K562 (cell line): ENCODE results near the gene ARRDC5. TPM values are rescaled to one million over a fixed set of nuclear protein-coding genes. Genes with fewer than 3 reads are reported as not detected.

Experiments
- CEBPB ChIP-seq: fragments of 450-650 bp; IDR thresholded peaks from 2 replicates; pipeline ENCODE4 v1.6.1; 2016; ENCODE audit warnings: missing genetic modification characterization, missing compliant biosample characterization
- ELF2 ChIP-seq: fragments of 250-450 bp; sonication (Bioruptor Pico); IDR thresholded peaks from 2 replicates; pipeline ENCODE4 v1.5.0; 2021; ENCODE audit warnings: mild to moderate bottlenecking
- FOXJ3 ChIP-seq: sonication (generic); formaldehyde crosslinking; IDR thresholded peaks from 2 replicates; pipeline ENCODE4 v1.4.0; 2020; ENCODE audit warnings: mild to moderate bottlenecking, missing genetic modification reagents
- KDM4B ChIP-seq, 2 experiments: fragments of 450-650 bp in 1 of 2; sonication (generic) in 1 of 2; IDR thresholded peaks; 2 replicates each; pipeline ENCODE4 v1.6.1; 2016 to 2017; ENCODE audit warnings: borderline replicate concordance in 2 of 2, antibody characterized with exemption in 1 of 2, low read depth in 1 of 2, mild to moderate bottlenecking in 1 of 2
- MAFK ChIP-seq: IDR thresholded peaks from 2 replicates; pipeline ENCODE4 v1.6.1; 2011; ENCODE audit warnings: low read length, improper control_type of control experiment
- PHB2 ChIP-seq: fragments of 450-650 bp; IDR thresholded peaks from 2 replicates; pipeline ENCODE4 v1.6.1; 2017; ENCODE audit warnings: low read depth
- PHF20 ChIP-seq: fragments of 450-650 bp; IDR thresholded peaks from 2 replicates; pipeline ENCODE4 v1.6.1; 2018; ENCODE audit not compliant: partially characterized antibody
- SAFB2 ChIP-seq: fragments of 200-400 bp; formaldehyde crosslinking; IDR thresholded peaks from 2 replicates; pipeline ENCODE4 v1.6.1; 2018; ENCODE audit warnings: borderline replicate concordance, low read length, low read depth, moderate library complexity; ENCODE audit not compliant: severe bottlenecking
- SETDB1 ChIP-seq: IDR thresholded peaks from one replicate; pipeline ENCODE4 v1.6.1; 2012; ENCODE audit warnings: low read length, control low read depth, inconsistent platforms
- SIRT6 ChIP-seq: IDR thresholded peaks from one replicate; pipeline ENCODE4 v1.6.1; 2012; ENCODE audit warnings: low read depth, mild to moderate bottlenecking, control low read depth, inconsistent platforms, low read length, moderate library complexity
- SUPT5H ChIP-seq: fragments of 450-650 bp; IDR thresholded peaks from 2 replicates; pipeline ENCODE4 v1.6.1; 2016
- TOE1 ChIP-seq, 2 experiments: fragments of 450-650 bp in 1 of 2; sonication (generic) in 1 of 2; formaldehyde crosslinking in 1 of 2; IDR thresholded peaks; 2 replicates each; pipeline versions ENCODE4 v1.7.1 to v1.8.0; 2016 to 2022; ENCODE audit warnings: borderline replicate concordance in 2 of 2, mild to moderate bottlenecking in 2 of 2, antibody characterized with exemption in 1 of 2, inconsistent platforms in 1 of 2, low read depth in 1 of 2, missing genetic modification reagents in 1 of 2, moderate library complexity in 1 of 2
- U2AF1 ChIP-seq: fragments of 200-400 bp; formaldehyde crosslinking; optimal IDR thresholded peaks from 2 replicates; pipeline ENCODE3; 2017; ENCODE audit warnings: mild to moderate bottlenecking, low read depth, low read length, moderate library complexity
- ZBTB7A ChIP-seq: IDR thresholded peaks from 2 replicates; pipeline ENCODE4 v1.6.1; 2011; ENCODE audit warnings: low read depth, mild to moderate bottlenecking, low read length, moderate library complexity, borderline replicate concordance; ENCODE audit not compliant: control insufficient read depth
- ZNF431 ChIP-seq: sonication (generic); formaldehyde crosslinking; IDR thresholded peaks from 2 replicates; pipeline ENCODE4 v1.8.0; 2022; ENCODE audit warnings: mild to moderate bottlenecking, missing genetic modification reagents
- ZNF444 ChIP-seq: fragments of 250-450 bp; sonication (Bioruptor Pico); IDR thresholded peaks from 2 replicates; pipeline ENCODE4 v1.4.0; 2020; ENCODE audit warnings: mild to moderate bottlenecking, moderate library complexity
- ZNF507 ChIP-seq: conservative IDR thresholded peaks from 2 replicates; pipeline ENCODE4 v1.6.1; 2017; ENCODE audit warnings: missing genetic modification characterization, missing compliant biosample characterization
- ZNF766 ChIP-seq: fragments of 200-800 bp; sonication (Bioruptor generic); conservative IDR thresholded peaks from 2 replicates; pipeline ENCODE4 v1.6.1; 2016; ENCODE audit warnings: missing genetic modification characterization, missing compliant biosample characterization
- polyA plus RNA-seq, 8 experiments: library from polyadenylated mRNA; depleted of rRNA in 4 of 8; stranded (reverse) in 5 of 8; unstranded in 3 of 8; fragments of >200 nt; fragmentation: Nextera tagmentation in 2 of 8; fragmentation: Illumina TruSeq in 1 of 8; extraction: Ambion mirVana in 2 of 8; extraction: Trizol in 1 of 8; gene quantifications; 2 replicates each; pipeline versions ENCODE4 v1.2.1 to v1.2.3, GENCODE V29; 2011 to 2014; ENCODE audit warnings: inconsistent platforms in 1 of 8, missing spikeins in 1 of 8
- total RNA-seq, 7 experiments: library from RNA; depleted of rRNA in 6 of 7; stranded (reverse); fragments of >200 nt in 6 of 7; fragmentation: Illumina TruSeq in 2 of 7; extraction: Trizol in 2 of 7; gene quantifications; 2 replicates each; pipeline versions ENCODE4 v1.2.1 to v1.2.3, GENCODE V29; 2011 to 2021; ENCODE audit warnings: low replicate concordance in 1 of 7
- TF ChIP-seq, protein P1 (sequence below), 3 experiments: fragments of 200-800 bp in 1 of 3; sonication (Bioruptor generic) in 1 of 3; sonication (generic) in 1 of 3; formaldehyde crosslinking in 1 of 3; IDR thresholded peaks; 2 replicates each; pipeline versions ENCODE4 v1.6.1 to v1.8.0; 2016 to 2022; ENCODE audit warnings: mild to moderate bottlenecking in 2 of 3, missing compliant biosample characterization in 2 of 3, missing genetic modification characterization in 2 of 3, missing genetic modification reagents in 1 of 3
- TF ChIP-seq, protein P2 (sequence below): sonication (generic); formaldehyde crosslinking; IDR thresholded peaks from 2 replicates; pipeline ENCODE4 v1.8.0; 2022; ENCODE audit warnings: missing genetic modification reagents, mild to moderate bottlenecking, borderline replicate concordance
- TF ChIP-seq, protein P3 (sequence below): sonication (generic); formaldehyde crosslinking; IDR thresholded peaks from 2 replicates; pipeline ENCODE4 v1.8.0; 2022; ENCODE audit warnings: mild to moderate bottlenecking, missing genetic modification reagents
- TF ChIP-seq, protein P4 (sequence below), 2 experiments: fragments of 450-650 bp in 1 of 2; sonication (generic) in 1 of 2; formaldehyde crosslinking; conservative IDR thresholded peaks; 2 replicates each; pipeline versions ENCODE4 v1.4.0 to v1.8.1; 2020 to 2022; ENCODE audit warnings: mild to moderate bottlenecking in 1 of 2, missing genetic modification reagents in 1 of 2
- TF ChIP-seq, protein P5 (sequence below), 2 experiments: IDR thresholded peaks; 2 replicates each; pipeline ENCODE4 v1.6.1; 2011; ENCODE audit warnings: borderline replicate concordance in 1 of 2, control low read depth in 1 of 2, low read depth in 1 of 2, low read length in 1 of 2, mild to moderate bottlenecking in 1 of 2, mixed read lengths in 1 of 2, moderate library complexity in 1 of 2; ENCODE audit not compliant: insufficient read depth in 1 of 2, insufficient read length in 1 of 2, poor library complexity in 1 of 2, severe bottlenecking in 1 of 2; ENCODE audit errors: extremely low read depth in 1 of 2

Gene ARRDC5
- total and polyA plus RNA-seq, 9 of the 15 experiments (the other 6 are each of a cell fraction or from before 2014, with no cell fraction given): not detected

DNA sequence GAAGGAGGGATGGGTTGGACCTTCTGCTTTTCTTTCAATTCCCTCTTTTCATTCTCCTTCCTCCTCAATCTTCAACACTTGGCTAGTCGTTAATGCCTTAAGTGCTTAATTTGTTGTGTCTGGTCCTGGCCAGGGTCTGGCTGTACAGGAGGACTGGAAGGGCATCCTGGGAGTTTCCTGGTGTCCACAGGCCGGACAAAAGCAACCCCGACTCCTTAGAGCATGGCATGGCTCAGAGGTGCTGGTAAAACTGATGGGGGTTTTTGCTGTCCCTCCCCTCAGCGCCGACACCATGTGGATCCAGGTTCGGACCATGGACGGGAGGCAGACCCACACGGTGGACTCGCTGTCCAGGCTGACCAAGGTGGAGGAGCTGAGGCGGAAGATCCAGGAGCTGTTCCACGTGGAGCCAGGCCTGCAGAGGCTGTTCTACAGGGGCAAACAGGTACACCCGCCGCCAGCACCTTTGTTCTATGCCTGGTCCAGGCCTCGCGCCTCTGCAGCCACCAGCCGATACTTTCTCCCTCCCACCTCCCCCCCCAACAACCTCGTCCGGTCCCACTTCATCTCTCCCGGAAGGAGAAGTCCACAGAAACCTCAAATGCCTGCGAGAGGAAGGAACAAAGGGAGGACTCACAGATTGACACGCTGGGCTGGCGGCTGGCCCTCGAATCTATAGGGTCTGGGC lies 8.0 kb upstream of the ARRDC5 start (continued):
- TF ChIP-seq, protein P1, sequence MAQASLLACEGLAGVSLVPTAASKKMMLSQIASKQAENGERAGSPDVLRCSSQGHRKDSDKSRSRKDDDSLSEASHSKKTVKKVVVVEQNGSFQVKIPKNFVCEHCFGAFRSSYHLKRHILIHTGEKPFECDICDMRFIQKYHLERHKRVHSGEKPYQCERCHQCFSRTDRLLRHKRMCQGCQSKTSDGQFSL (CRISPR knock-in tag; IDR thresholded peaks at IDR 0.05): peak; percentile 89
- TF ChIP-seq, protein P1 (tag; IDR thresholded peaks at IDR 0.05): no peak
- TF ChIP-seq, protein P2, sequence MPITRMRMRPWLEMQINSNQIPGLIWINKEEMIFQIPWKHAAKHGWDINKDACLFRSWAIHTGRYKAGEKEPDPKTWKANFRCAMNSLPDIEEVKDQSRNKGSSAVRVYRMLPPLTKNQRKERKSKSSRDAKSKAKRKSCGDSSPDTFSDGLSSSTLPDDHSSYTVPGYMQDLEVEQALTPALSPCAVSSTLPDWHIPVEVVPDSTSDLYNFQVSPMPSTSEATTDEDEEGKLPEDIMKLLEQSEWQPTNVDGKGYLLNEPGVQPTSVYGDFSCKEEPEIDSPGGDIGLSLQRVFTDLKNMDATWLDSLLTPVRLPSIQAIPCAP (CRISPR knock-in tag): no peak
- no peak for TF ChIP-seq ZBTB7A
- TF ChIP-seq CEBPB: no peak
- no peak for TF ChIP-seq SIRT6
- TF ChIP-seq PHF20: no peak
- TF ChIP-seq, protein P3, sequence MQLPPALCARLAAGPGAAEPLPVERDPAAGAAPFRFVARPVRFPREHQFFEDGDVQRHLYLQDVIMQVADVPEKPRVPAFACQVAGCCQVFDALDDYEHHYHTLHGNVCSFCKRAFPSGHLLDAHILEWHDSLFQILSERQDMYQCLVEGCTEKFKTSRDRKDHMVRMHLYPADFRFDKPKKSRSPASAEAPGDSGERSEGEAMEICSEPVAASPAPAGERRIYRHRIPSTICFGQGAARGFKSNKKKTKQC (CRISPR knock-in tag): no peak
- TF ChIP-seq U2AF1: no peak
- TF ChIP-seq, protein P4, sequence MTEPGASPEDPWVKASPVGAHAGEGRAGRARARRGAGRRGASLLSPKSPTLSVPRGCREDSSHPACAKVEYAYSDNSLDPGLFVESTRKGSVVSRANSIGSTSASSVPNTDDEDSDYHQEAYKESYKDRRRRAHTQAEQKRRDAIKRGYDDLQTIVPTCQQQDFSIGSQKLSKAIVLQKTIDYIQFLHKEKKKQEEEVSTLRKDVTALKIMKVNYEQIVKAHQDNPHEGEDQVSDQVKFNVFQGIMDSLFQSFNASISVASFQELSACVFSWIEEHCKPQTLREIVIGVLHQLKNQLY (CRISPR knock-in tag; conservative IDR thresholded peaks at IDR 0.05): no peak
- no peak for TF ChIP-seq MAFK
- no peak for TF ChIP-seq ZNF507 (tag)
- TF ChIP-seq TOE1 (IDR thresholded peaks at IDR 0.05; ENCODE audit: borderline replicate concordance): no peak
- TF ChIP-seq TOE1 (CRISPR knock-in tag; IDR thresholded peaks at IDR 0.05; ENCODE audit: borderline replicate concordance, low read depth): no peak
- TF ChIP-seq ZNF766: 0 out of 2 replicates have a peak, but pooled peaks have one; percentile 59
- no peak for TF ChIP-seq KDM4B (IDR thresholded peaks at IDR 0.05; ENCODE audit: borderline replicate concordance in 2 of 2, low read depth in 1 of 2)
- TF ChIP-seq SETDB1: no peak
- no peak for TF ChIP-seq ELF2 (CRISPR knock-in tag)
- no peak for TF ChIP-seq ZNF444 (CRISPR knock-in tag)
- no peak for TF ChIP-seq SUPT5H
- 0 out of 2 replicates have a peak, but pooled peaks have one; percentile 15 for TF ChIP-seq ZNF431 (CRISPR knock-in tag)
- no peak for TF ChIP-seq PHB2
- no peak for TF ChIP-seq FOXJ3 (CRISPR knock-in tag)
- TF ChIP-seq, protein P5, sequence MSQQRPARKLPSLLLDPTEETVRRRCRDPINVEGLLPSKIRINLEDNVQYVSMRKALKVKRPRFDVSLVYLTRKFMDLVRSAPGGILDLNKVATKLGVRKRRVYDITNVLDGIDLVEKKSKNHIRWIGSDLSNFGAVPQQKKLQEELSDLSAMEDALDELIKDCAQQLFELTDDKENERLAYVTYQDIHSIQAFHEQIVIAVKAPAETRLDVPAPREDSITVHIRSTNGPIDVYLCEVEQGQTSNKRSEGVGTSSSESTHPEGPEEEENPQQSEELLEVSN (IDR thresholded peaks at IDR 0.05; ENCODE audit: borderline replicate concordance in 1 of 2, extremely low read depth in 1 of 2, insufficient read depth in 1 of 2, insufficient read length in 1 of 2, low read depth in 1 of 2, low read length in 1 of 2, poor library complexity in 1 of 2, severe bottlenecking in 1 of 2): peak; percentile 26 to 65
- TF ChIP-seq SAFB2: no peak
